AG09319 (cell line): ENCODE results near the gene COL19A1.

Source experiments
- DNase-seq: peaks from one replicate; pipeline ENCODE4 v3.0.0-alpha.2; 2010; ENCODE audit warnings: low read depth; ENCODE audit errors: extremely low read depth
- TF ChIP-seq, protein P1 (sequence below): IDR thresholded peaks from 2 replicates; pipeline ENCODE4 v1.5.1; 2011; ENCODE audit warnings: low read depth, mild to moderate bottlenecking, inconsistent platforms, low read length, moderate library complexity

COL19A1 gene

DNA sequence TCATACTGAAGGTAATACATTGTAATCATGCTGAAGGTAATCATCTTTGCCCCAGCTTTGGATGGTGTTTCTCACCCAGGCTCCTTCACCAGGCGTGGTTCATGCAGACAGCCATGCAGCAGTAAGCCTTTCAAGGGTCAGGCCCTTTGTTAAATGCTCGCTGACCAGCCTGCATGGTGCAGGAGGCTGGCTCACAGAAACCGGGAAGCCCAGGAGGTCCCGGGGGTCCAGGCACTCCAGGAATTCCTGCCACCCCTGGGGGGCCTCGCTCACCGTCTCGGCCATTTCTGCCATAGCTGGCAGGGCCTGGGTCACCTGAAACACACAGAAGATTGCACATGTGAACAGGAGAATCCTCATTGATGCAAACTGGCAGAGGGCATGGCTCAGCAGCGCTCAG is 350.4 kb downstream of the COL19A1 start:
- TF ChIP-seq, protein P1, sequence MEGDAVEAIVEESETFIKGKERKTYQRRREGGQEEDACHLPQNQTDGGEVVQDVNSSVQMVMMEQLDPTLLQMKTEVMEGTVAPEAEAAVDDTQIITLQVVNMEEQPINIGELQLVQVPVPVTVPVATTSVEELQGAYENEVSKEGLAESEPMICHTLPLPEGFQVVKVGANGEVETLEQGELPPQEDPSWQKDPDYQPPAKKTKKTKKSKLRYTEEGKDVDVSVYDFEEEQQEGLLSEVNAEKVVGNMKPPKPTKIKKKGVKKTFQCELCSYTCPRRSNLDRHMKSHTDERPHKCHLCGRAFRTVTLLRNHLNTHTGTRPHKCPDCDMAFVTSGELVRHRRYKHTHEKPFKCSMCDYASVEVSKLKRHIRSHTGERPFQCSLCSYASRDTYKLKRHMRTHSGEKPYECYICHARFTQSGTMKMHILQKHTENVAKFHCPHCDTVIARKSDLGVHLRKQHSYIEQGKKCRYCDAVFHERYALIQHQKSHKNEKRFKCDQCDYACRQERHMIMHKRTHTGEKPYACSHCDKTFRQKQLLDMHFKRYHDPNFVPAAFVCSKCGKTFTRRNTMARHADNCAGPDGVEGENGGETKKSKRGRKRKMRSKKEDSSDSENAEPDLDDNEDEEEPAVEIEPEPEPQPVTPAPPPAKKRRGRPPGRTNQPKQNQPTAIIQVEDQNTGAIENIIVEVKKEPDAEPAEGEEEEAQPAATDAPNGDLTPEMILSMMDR, result no peak
- DNase-seq, result no peak

DNA sequence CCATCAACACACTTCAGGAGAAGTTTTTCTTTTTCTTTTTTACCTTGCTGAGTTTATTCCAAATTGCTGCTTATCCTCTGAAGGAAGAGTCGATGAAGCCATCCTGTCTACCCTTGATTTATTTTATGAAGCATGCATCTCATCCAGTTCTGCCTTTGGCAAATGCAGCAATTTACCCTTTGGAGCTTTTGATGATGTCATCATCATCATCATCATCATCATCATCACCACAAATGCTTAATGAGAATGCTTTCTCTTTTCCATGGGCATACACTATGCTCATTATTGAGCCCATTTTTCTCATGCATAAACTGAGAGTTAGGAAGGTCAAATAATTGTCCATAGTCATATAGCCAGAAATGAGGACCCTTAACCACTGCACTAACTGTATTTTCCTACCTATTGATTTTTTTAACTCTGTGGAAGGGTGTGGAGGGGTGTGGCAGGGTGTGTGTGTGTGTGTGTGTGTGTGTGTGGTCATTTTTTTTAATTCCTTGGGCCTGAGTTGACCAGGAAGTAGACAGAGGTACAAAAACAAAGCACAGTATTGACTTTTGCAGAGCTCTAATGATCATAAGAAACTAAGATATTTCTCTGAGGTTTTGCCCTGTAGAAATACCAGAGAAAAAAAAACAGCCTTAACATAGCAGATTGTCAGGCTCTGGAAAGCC is 353.7 kb downstream of the COL19A1 start:
- no peak for DNase-seq
- TF ChIP-seq, protein P1, result no peak

DNA sequence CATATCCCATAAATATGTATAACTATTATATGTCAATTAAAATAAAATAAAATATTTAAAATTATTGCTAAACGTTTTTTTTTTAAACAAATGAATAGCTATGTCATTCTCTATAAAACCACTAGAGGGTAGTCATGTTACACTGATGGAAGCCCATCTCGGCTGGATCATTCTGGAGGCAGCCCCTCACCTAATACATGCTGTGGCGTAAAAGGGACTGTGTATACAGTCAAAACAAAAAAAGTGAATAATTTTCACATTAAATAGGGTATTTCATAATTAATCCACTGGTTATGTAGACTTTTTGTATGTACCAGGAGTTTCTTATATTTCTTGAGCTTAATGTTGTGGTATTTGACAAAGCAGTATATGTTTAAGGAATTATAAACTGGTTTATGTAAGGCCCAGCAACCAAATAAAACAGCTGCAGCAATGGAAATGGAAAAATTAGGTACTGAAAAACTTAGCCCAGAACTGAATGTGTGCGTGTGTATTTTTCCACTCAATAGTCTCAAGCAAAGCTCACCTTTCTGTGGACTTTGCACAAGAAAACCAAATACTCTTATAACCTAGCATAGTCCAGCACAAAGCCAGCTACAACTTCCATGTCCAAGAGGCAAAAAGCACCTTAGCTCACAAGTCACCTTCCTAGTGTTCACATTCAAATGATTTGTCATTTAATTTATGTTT is 354.8 kb downstream of the COL19A1 start:
- no peak for DNase-seq
- TF ChIP-seq, protein P1, result peak; percentile 52

DNA sequence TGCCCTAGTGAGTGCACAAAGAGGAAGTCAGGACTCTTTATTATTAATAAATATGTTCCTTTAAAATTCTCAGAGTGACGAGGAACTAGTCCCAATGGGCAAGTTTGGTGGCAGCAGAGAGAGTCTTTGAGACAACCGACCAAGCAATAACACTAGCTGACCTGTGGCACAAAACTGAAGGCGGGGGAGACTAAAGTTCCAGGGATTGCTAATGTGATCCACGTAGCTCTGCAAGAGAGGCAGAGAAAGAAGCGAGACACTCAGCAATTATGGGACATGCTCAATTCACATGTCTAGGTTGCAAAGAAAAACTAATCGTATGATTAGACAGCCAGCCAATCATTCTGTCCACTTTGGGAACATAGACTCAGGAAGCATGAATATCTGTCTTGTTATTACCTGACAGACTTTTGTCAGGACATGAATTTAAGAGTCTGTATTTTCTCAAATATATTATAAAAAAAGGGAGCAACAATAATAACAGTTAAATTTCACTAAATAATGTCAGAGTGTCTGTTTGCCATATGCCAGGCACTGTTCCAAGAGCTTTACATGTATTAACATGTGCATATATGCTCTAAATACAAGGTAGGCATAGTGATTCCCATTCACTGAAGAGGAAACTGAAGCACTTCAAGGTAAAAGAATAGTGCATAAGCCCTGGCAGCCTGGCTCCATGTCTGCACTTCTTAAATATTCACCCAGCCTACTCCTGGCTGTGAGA is 355.5 kb downstream of the COL19A1 start:
- TF ChIP-seq, protein P1, result no peak
- no peak for DNase-seq

DNA sequence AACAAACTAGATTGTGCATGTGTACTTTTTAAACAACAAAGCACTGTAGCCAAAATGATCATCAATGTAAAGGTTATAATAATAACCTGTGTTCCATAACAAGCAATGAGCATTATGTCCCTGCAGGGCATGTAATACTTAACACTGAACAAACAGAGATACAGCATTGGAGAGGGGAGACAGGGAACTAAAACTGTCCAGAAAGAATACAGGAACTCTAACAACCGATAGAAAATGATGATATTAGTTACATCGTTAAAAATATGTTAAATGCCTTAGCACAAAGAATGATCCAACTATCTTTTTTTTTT is 356.0 kb downstream of the COL19A1 start:
- TF ChIP-seq, protein P1, result no peak

DNA sequence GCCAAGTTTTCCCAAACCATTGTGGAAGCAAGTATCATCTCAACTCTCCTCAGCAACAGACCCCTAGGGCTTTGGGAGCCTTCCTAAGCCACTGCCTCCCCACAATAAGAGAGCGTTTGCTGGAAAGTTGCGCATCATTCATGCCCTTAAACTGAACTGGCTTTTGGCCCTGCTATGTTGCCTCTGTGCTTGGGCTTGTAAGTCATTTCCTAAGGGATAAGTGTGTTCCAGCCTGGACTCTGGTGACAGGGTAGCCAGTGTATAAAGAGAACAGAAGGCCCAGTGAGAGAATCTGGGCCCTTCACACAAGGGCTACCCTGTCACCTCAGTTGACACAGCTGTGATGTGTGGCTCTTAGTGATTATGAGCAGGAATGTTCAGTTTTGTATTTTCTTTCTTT is 358.7 kb downstream of the COL19A1 start:
- TF ChIP-seq, protein P1, result no peak
- DNase-seq, result no peak

More for the DNA sequence above, 356.0 kb downstream of the COL19A1 start:
- no peak for DNase-seq

DNA sequence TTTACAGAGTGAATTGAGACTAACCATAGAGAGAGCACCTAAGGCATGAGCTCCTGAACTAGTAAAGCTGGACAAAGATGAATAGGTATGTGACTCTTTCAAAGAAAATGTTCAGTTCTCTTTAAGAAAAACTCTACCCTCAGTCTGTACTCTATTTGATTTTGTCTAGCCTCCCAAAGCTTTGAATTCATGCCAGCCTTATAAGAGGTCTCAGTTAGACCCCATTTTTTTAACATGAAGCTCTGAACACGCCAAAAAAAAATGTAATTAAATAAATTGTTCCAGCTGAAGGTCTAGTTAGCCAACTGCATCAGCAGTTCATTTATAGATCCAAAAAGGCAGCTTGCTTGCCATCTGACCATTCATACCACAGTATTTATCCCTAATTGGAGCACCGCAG is 365.0 kb downstream of the COL19A1 start:
- DNase-seq, result no peak
- TF ChIP-seq, protein P1, result no peak
